ENCODE measurements around the gene SPTBN1. TPM values are rescaled to one million over a fixed set of nuclear protein-coding genes. Genes with fewer than 3 reads are reported as not detected.

The SPTBN1 gene
- total and polyA plus RNA-seq, 2 of the 13 experiments (the other 11 are each of a cell fraction or from before 2014, with no cell fraction given): 123 to 299 TPM

GRCh38 chr2:54652540-54652939 lies 196.4 kb downstream of the SPTBN1 start (continued):
- TF ChIP-seq ZFX (CRISPR knock-in tag; IDR thresholded peaks at IDR 0.05; ENCODE audit: low read depth): no peak

- no peak for FAIRE-seq
- peak; percentile 8; the same call in 2 of the 3 replicates for ATAC-seq
- Histone ChIP-seq H3K4me1 (ENCODE audit: insufficient read depth, low read length) (no peaks in the 10 kb centered on the region), H3K27me3 (ENCODE audit: control insufficient read depth in 1 of 2, insufficient read depth in 2 of 2, low read length in 2 of 2) (no peaks in the 10 kb centered on the region), H3K4me3 (replicated peaks in 1 of 3; ENCODE audit: insufficient read depth in 1 of 3, low read depth in 2 of 3, low read length in 3 of 3) (no peak overlapping the region), H3K9ac (ENCODE audit: insufficient read depth, low read depth, low read length) (no peak overlapping the region), H4K20me1 (ENCODE audit: insufficient read depth, low read length) (peaks cover 4% of the 10 kb centered on the region; the same call in 1 of the 2 replicates), H3K4me2 (ENCODE audit: low read depth, low read length) (no peak overlapping the region), H2AFZ (ENCODE audit: low read length) (no peak overlapping the region), H3K27ac (ENCODE audit: extremely low read length, insufficient read depth, low read length) (no peak overlapping the region), H3K36me3 (replicated peaks in 1 of 2; ENCODE audit: control insufficient read depth in 1 of 2, insufficient read depth in 2 of 2, low read length in 2 of 2) (peaks cover 61 to 99% of the 10 kb centered on the region in 2 experiments), H3K79me2 (ENCODE audit: insufficient read depth, low read length) (no peaks in the 10 kb centered on the region), H3K9me3 (ENCODE audit: low read length) (no peaks in the 10 kb centered on the region)
- BruUV-seq (replicated peaks): no TSS peak
- ChIA-PET POLR2A (no interaction called here), CTCF (ENCODE audit: low intra/inter-chr PET ratio, low total read pairs) (no interaction called here)
- in situ Hi-C loops (cut with HindIII; ENCODE audit: extremely low pct_ligation_motif_present, low pct_unique_long_range_greater_than_20kb): no loop called here
- WGBS (ENCODE audit: low lambda C conversion rate): 97% methylated on average over 24 of the region's 26 CpGs
- intact Hi-C loops (cut with micrococcal nuclease; ENCODE audit: unreplicated experiment): no loop called here
- DNase-seq (ENCODE audit: low spot score): no peak
- TF ChIP-seq ZNF687 (CRISPR knock-in tag; IDR thresholded peaks at IDR 0.05): peak; percentile 46
- TF ChIP-seq RBM22 (optimal IDR thresholded peaks at IDR 0.05; ENCODE audit: low read length): peak; percentile 98
- no peak for TF ChIP-seq KMT2B (CRISPR knock-in tag; IDR thresholded peaks at IDR 0.05)
- TF ChIP-seq ZNF773 (CRISPR knock-in tag; IDR thresholded peaks at IDR 0.05; ENCODE audit: borderline replicate concordance): no peak
- TF ChIP-seq AGO2 (optimal IDR thresholded peaks at IDR 0.05; ENCODE audit: low read depth, low read length): peak; percentile 94
- TF ChIP-seq ARID3A (IDR thresholded peaks at IDR 0.05; ENCODE audit: low read depth, low read length): no peak
- TF ChIP-seq ZBTB33 (CRISPR knock-in tag; IDR thresholded peaks at IDR 0.05): peak; percentile 53; the same call in 1 of the 2 replicates
- TF ChIP-seq HNRNPUL1 (IDR thresholded peaks at IDR 0.05; ENCODE audit: low read depth, low read length): no peak
- TF ChIP-seq ZMYM3 (CRISPR knock-in tag; IDR thresholded peaks at IDR 0.05): no peak
- TF ChIP-seq ZNF768 (CRISPR knock-in tag; IDR thresholded peaks at IDR 0.05): no peak
- TF ChIP-seq NR1H2 (CRISPR knock-in tag; IDR thresholded peaks at IDR 0.05; ENCODE audit: borderline replicate concordance, low read depth): no peak
Measured at GRCh38 chr2:54653572-54654204, 197.6 kb downstream of the SPTBN1 start.
